Stimulated activated CD4-positive, alpha-beta T cell treated with anti-CD3 and anti-CD28 coated beads, Interleukin-4, amount 100 ng/mL, for 4 hours (primary cell): Measurements from ENCODE around the gene CCR6.
"Not testable (repeated sequence)": the region's sequence is repeated elsewhere in the genome, so short reads cannot be mapped to it uniquely, and the experiment has no call there.

Experiments
- DNase-seq, 2 experiments: peaks; one replicate each; pipeline ENCODE4 v3.0.0-alpha.2; 2020

The CCR6 gene

GRCh38 chr6:167178896-167179655 is 56.2 kb downstream of the CCR6 start:
- not testable (repeated sequence) for DNase-seq

GRCh38 chr6:167180086-167180485 is 57.2 kb downstream of the CCR6 start:
- DNase-seq = not testable (repeated sequence)

GRCh38 chr6:167181351-167181750 is 58.5 kb downstream of the CCR6 start:
- DNase-seq = not testable (repeated sequence)

- not testable (repeated sequence) for DNase-seq
Observed at GRCh38 chr6:167182913-167183314, 60.0 kb downstream of the CCR6 start.

GRCh38 chr6:167185101-167185500 is 62.2 kb downstream of the CCR6 start:
- DNase-seq = not testable (repeated sequence)

- DNase-seq = not testable (repeated sequence)
Observed at GRCh38 chr6:167187275-167187674, 64.4 kb downstream of the CCR6 start.
